ENCODE measurements around the gene ARMC12. TPM values are rescaled to one million over a fixed set of nuclear protein-coding genes. Genes with fewer than 3 reads are reported as not detected.

ARMC12 gene
- total and polyA plus RNA-seq, 8 donors, result 0.45 to 1.7 (median 0.84) TPM

DNA sequence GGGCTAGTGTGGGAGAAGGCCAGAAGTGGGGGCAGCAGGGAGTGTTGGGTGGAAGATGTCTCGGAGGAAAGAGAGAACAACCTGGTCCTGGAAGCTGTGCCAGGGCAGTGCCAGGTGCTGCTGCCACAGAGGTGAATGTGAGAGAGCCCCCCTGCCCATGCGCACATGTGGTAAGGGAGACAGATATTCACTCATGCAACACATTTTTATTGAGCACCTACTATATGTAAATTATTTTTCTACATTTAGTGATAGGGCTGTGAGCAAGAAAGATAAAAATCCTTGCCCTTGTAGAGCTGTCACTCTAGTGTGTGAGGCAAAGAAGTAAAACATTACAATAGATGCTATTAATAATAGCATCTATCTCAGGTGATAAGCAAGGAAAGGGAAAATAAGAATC lies 44.5 kb downstream of the ARMC12 start:
- ATAC-seq, result no peak
- no peaks in the 10 kb centered on the region for H3K36me3 ChIP-seq
- no peak for DNase-seq
- TF ChIP-seq, protein P1, sequence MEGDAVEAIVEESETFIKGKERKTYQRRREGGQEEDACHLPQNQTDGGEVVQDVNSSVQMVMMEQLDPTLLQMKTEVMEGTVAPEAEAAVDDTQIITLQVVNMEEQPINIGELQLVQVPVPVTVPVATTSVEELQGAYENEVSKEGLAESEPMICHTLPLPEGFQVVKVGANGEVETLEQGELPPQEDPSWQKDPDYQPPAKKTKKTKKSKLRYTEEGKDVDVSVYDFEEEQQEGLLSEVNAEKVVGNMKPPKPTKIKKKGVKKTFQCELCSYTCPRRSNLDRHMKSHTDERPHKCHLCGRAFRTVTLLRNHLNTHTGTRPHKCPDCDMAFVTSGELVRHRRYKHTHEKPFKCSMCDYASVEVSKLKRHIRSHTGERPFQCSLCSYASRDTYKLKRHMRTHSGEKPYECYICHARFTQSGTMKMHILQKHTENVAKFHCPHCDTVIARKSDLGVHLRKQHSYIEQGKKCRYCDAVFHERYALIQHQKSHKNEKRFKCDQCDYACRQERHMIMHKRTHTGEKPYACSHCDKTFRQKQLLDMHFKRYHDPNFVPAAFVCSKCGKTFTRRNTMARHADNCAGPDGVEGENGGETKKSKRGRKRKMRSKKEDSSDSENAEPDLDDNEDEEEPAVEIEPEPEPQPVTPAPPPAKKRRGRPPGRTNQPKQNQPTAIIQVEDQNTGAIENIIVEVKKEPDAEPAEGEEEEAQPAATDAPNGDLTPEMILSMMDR (IDR thresholded peaks at IDR 0.05), result no peak
- no peaks in the 10 kb centered on the region for H3K9me3 ChIP-seq
- no peak overlapping the region for H3K27ac ChIP-seq
- H3K27me3 ChIP-seq, result peaks cover 9 to 56% of the 10 kb centered on the region in 2 donors
- no peak overlapping the region for H3K4me3 ChIP-seq
- H3K4me1 ChIP-seq, result peaks cover under 1 to 7% of the 10 kb centered on the region in 2 donors
- intact Hi-C loops (cut with DNase I), result no loop called here

DNA sequence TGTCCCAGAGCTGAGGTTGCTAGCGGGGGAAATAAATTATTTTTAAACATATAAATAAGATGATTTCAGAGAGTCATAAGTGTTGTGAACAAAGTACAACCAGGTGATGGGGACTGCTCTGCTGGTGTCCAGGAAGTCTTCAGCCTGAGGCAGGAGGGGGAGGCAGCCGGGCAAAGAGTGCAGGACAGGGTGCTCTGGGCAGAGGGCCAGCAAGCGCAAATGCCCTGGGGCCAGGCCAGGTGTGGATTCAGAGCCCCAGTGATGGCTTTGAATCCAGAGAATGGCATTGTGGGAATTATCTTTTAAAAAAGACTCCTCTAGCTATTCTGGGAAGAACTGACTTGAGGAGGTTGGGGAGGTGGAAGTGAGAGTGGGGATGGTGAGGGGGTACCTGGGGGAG lies 45.6 kb downstream of the ARMC12 start:
- intact Hi-C loops (cut with DNase I), result no loop called here
- ATAC-seq, result no peak
- Histone ChIP-seq H3K4me3 (no peak overlapping the region), H3K9me3 (no peaks in the 10 kb centered on the region), H3K27me3 (peaks cover 14 to 56% of the 10 kb centered on the region in 2 donors), H3K36me3 (no peaks in the 10 kb centered on the region), H3K27ac (no peak overlapping the region), H3K4me1 (no peaks in the 10 kb centered on the region)
- TF ChIP-seq, protein P1 (IDR thresholded peaks at IDR 0.05), result no peak
- no peak for DNase-seq

DNA sequence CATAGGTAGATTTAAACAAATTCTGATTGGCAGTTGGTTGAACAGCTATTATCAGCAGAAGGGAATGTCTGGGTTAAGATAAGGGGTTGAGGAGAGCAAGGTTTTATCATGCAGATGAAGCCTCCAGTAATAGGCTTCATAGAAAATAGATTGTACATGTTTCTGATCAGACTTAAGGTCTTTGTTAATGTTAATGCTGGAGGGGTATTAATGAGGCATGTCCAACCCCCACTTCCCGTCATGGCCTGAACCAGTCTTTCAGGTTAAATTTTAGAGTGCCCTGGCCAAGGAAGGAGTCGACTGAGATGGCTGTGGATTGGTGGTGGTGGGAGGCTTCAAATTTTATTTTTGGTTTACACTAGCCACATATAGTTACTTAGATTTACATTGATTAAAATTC lies 47.4 kb downstream of the ARMC12 start:
- no peak overlapping the region for H3K4me3 ChIP-seq
- H3K27me3 ChIP-seq, result peaks cover 23 to 68% of the 10 kb centered on the region in 2 donors
- no peak overlapping the region for H3K27ac ChIP-seq
- ATAC-seq (no peak), DNase-seq (no peak)
- H3K4me1 ChIP-seq, result no peaks in the 10 kb centered on the region
- no peaks in the 10 kb centered on the region for H3K9me3 ChIP-seq
- TF ChIP-seq, protein P1 (IDR thresholded peaks at IDR 0.05), result no peak
- intact Hi-C loops (cut with DNase I), result no loop called here
- H3K36me3 ChIP-seq, result no peaks in the 10 kb centered on the region

DNA sequence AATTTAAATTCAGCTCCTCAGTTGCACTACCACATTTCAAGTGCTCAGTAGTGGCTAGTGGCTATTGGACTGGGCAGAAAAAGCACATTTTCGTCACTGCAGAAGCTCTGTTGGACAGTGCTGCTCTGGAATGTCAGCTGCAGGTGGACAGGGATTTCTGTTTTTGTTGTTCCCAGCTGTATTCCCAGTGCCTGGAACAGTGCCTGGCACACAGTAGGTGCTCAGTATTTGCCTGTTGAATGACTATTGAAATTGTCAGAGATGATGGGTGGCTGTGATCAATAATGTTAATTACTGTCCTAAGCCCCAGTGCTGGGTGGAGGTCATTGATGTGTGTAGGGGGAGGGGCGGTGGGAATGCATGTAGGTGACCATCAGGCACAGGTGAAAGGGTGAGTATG lies 49.4 kb downstream of the ARMC12 start:
- DNase-seq (no peak), ATAC-seq (no peak)
- TF ChIP-seq, protein P1 (IDR thresholded peaks at IDR 0.05), result no peak
- no peak overlapping the region for H3K4me3 ChIP-seq
- H3K27ac ChIP-seq, result no peak overlapping the region
- no peaks in the 10 kb centered on the region for H3K9me3 ChIP-seq
- no peaks in the 10 kb centered on the region for H3K4me1 ChIP-seq
- H3K27me3 ChIP-seq, result peaks cover 23 to 85% of the 10 kb centered on the region in 2 donors
- intact Hi-C loops (cut with DNase I), result no loop called here
- H3K36me3 ChIP-seq, result no peaks in the 10 kb centered on the region

DNA sequence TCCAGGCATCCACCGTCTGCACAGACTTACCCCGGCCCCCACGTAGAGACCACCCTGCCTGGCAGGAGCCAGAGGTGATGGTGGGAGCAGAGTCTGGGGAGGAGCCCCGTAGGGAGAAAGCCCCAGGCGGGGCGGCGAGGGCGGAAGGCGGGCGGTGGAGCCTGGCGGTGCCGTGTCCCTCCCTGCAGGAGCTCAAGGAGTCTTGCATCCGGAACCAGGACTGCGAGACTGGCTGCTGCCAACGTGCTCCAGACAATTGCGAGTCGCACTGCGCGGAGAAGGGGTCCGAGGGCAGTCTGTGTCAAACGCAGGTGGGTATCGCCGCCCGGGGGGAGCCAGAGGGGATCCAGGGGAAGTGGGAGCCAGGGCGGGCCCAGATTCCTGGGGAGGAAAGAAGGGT lies 50.0 kb downstream of the ARMC12 start:
- Histone ChIP-seq H3K9me3 (no peaks in the 10 kb centered on the region), H3K4me3 (no peak overlapping the region), H3K36me3 (no peaks in the 10 kb centered on the region), H3K27me3 (peaks cover 23 to 82% of the 10 kb centered on the region in 2 donors), H3K4me1 (no peaks in the 10 kb centered on the region), H3K27ac (no peak overlapping the region)
- ATAC-seq (peak; percentile 38), DNase-seq (peak in 1 of 4 donors; percentile 82)
- TF ChIP-seq, protein P1 (IDR thresholded peaks at IDR 0.05), result no peak
- intact Hi-C loops (cut with DNase I), result no loop called here

Data from left lung (tissue), 10 donors.